ENCODE measurements around the gene LIAS.
"Not testable (repeated sequence)": the region's sequence is repeated elsewhere in the genome, so short reads cannot be mapped to it uniquely, and the experiment has no call there.

The LIAS gene

DNA sequence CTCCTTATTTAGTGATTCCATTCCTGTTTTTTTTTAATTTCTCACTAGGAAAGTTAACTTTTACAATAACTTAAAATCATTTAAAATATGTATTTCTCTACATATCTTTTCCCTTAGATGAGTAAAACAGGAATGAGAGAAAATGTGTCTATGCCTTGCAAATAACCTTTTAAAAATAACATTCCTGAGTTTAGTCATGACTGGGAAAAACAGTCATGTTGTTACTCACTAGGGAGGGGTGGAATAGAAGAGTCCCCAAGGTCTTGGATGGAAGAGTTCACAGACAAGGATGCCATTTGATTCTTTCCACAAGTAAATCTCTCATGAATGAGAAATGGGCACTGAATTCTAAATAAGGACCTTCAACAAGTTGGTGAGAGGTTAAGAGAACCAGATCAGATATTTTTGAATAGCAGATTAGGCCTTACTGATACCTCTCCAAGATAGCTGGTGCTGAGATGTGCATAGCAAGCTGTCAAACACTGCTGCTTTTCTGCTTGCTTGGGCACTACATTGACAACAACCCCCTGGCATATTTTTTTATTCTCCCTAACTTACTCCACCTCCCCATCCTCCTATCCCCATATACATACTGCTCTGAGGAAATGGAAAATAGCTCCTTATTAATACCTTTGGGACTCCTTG is 43.3 kb downstream of the LIAS start:
- DNase-seq: no peak

DNA sequence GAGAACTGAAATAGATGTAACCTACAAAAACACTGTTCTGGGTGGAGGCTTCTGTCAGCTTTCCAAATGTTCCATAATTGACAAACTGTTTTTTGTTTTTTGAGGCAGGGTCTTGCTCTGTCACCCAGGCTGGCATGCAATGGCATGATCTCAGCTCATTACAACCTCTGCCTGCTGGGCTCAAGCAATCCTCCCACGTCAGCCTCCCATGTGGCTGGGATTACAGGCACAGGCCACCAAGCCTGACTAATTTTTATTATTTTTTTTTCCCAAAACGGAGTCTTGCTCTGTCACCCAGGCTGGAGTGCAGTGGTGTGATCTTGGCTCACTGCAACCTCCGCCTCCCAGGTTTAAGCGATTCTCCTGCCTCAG is 43.8 kb downstream of the LIAS start:
- DNase-seq: not testable (repeated sequence)

DNA sequence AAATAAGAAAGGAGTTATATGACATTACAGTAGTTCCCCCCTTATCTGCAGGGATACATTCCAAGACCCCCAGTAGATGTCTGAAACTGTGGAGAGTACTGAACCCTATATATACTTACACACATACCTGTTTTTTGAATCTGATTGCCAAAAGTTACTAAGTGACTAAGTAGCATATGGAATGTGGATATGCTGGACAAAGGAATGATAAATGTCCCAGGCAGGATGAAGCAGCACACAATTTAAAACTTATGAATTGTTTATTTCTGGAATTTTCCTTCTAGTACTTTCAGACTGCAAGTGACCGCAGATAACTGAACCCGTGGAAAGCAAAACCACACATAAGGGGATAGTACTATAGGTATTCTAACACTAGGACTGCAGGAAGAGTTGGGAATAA is 45.7 kb downstream of the LIAS start:
- no peak for DNase-seq

- DNase-seq: no peak
Observed at GRCh38 chr4:39505581-39505980, 46.7 kb downstream of the LIAS start.

DNA sequence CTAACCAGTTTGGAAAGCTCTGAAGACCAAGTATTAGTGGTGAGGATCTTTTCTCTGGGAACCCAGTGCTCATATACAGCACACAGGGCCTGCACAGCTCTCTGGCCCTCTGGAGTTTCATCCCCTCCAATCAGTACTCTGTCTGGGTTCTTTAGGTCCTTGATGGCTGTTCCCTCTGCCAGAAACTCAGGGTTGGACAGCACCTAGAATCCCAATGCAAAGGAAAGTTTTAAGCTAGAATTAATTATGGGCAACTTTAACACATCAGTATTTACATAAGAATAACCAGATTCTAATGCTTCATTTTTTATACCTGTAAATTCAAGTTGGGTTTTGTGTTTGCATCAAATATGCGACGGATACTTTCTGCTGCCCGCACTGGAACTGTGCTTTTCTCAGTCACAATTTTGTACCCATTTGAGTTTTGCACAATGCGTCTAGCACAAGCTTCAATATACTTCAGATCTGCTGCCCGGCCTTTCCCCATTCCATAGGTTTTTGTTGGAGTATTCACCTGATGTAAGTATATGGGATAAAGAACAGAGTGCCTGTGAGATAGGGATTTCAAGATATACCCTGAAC is 51.6 kb downstream of the LIAS start:
- no peak for DNase-seq

- not testable (repeated sequence) for DNase-seq
Observed at GRCh38 chr4:39514266-39514665, 55.4 kb downstream of the LIAS start.

- DNase-seq: no peak
Observed at GRCh38 chr4:39514888-39515401, 56.1 kb downstream of the LIAS start.

DNA sequence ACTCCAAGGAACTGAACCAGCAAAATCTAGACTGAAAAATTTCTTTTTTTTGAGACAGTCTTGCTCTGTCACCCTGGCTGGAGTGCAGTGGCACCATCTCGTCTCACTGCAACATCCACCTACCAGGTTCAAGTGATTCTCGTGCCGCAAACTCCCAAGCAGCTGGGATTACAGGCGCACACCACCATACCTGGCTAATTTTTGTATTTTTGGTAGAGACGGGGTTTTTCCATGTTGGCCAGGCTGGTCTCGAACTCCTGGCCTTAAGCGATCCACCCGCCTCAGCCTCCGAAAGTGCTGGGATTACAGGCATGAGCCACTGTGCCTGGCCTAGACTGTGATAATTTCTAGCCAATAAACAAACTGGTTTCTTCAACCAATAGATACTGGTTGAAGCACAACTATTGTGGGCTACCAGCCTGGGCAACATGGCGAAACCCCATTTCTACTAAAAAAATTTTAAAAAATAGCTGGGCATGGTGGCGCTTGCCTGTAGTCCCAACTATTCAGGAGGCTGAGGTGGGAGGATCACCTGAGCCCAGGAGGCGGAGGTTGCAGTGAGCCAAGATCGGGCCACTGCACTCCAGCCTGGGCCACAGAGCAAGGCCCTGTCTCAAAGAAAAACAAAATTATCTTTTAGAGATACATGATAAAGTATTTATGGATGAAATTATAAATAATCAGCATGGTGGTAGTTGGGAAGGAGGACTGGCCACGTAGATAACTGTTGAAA is 57.0 kb downstream of the LIAS start:
- DNase-seq: not testable (repeated sequence)

DNA sequence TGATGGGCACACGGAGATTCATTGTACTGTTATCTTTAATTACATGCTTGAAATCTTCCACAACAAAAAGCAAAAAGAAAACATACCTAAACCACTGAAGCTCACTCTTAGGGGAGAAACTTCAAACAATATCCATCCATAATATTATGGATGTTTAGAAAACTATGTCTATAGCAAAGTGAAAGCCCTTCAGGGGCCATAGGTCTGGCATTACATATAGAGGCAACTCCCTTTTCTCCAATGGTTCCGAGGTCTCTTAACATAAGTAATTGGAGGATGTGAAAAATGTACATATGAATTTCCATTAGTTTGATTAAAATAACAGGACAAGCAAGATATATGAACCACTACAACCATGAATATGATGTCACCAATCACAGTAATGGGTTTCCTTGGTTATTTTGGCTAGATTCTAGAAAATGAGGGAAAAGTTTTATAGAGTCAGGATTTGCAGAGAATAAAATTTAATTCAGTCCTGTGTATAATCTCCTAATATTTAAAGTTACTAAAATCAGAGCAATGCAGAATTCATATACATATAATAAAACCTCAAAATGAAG is 57.6 kb downstream of the LIAS start:
- DNase-seq: no peak

DNA sequence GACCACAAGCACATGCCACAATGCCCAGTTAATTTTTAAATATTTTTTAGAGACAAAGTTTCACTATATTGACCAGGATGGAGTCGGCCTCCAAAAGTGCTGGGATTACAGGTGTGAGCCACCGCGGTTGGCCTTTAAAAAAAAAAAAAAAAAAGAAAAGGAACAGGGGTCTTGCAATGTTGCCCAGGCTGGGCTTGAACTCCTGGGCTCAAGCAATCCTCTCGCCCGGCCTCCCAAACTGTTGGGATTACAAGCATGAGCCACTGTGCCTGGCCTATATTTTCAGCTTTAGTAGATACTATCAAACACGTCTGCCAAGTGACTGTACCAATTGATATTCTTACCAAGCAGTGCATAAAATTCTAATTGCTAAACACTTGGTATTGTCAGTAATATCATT is 59.6 kb downstream of the LIAS start:
- DNase-seq: no peak

GRCh38 chr4:39521253-39521919 is 62.5 kb downstream of the LIAS start:
- no peak for DNase-seq

- no peak for DNase-seq
Observed at GRCh38 chr4:39522068-39522467, 63.2 kb downstream of the LIAS start.

DNA sequence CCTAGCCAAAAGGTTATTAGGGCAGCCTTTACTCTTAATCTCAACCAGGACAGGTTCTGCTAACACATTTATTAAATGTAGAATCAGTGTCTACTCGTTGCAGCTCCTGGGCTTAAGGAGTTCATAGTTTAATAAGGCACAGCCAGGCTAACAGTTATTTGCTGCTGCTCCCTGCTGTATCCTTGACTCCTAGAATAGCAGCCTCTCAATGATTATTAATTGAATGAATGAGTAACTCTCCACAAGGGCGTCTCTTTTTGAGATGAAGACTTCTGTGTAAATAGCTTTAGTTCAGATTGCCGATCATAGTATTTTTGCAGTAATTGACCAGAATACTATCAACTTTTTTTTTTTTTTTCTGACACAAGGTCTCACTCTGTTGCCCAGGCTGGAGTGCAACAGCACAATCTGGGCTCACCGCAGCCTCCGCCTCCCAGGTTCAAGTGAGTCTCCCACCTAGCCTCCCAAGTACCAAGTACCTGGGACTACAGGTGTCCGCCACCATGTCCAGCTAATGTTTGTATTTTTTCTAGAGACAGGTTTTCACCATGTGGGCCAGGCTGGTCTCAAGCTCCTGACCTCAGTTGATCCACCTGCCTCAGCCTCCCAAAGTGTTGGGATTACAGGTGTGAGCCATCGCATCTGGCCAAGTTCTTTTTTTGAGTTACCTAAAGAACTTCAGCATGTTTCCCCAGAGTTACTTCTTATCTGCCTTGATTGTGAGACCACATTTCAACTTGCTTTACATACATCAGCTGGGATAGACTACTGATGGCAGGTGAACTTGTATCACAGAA is 65.5 kb downstream of the LIAS start:
- no peak for DNase-seq

GRCh38 chr4:39525822-39526690 is 67.2 kb downstream of the LIAS start:
- no peak for DNase-seq

DNA sequence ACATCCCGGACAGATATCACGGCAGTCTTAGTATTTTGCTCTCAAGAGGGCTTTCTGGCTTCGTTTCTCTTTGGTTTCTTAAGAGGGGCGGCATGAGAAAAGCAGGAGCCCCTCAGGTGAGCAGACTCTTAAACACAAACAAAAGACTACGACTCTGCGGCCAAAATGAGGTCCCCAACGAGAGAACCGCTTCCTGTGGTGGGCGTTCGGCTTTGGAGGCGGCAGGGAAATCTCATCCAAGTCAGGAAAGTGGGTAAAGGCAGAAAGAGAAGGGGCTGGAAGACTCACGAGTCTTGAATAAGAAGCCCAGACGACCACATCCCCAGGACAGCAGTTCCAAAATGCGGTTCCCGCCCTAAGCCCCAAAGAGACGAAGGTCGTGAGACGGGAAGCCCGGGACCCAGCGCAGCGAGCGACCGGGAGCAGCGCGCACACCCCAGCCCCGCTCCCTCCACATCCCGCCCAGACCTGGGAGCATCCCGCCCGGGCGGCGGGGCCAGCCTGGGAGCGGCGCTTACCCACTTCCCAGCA is 68.0 kb downstream of the LIAS start:
- no peak for DNase-seq

DNA sequence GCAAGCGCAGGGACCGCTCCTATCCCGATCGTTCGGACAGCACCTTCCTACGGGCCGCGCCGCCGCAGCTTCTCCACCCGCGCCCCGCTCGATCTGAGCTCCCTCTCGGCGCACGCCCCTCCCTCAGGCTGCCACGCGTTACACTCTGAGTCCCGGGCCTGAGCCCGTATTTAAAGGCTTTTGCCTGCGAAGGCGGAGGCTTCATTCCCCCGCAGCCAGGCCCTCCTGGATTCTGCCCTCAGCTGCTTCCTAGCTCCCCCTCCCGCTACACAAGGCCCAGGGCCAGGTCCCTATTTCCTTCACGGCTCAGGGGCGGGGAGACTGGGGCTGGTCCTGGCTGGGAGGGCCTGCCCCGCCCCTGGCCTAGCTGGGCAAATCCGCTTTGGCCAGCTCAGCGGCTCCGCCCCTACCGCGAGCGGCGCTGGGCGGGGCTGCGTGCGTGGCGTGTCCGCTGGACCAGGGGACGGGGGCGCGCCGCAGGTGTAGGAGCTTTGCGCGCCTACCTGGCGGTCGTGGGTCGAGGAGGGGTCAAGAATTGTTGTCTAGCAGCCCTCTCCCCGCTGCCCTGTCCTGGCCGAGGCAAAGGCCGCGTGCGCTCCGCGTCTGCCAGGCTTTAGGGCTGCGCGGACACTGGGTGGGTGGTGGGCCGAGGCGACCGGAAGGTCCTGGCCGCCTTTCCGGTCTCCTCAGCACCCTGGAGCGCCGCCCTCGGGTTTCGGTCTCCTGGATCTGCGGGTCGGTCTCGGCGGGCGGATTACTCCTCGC is 68.6 kb downstream of the LIAS start, which contains the start of gene UGDH:
UGDH (minus strand) TSS at position 144 of the 765 bp plus-strand sequence. CDS start 5,927 bp downstream, outside the sequence.
- DNase-seq: peak; percentile 83

DNA sequence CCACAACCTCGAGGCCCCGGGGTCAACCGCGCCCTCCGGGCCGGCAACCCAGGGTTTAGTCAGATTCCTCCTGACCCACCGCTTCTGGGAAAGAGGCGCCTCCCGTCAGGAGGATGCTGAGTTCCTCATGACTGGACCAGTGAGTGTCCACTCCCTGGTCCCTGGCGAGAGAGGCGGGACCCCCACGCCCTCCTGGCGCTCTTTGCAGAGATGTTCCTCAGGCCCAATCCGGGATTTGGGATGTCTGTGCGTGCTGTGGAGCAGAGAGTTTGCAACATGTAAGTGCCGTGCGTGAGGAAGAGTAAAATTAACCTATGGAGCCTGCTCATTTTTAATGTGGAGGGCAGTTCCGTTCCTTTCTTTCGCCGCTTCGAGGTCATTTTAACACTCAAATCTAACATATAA is 69.2 kb downstream of the LIAS start:
- no peak for DNase-seq

All from NCI-H1694 (cell line).